Activated naive CD8-positive, alpha-beta T cell treated with anti-CD3 and anti-CD28 coated beads, Interleukin-2, amount 50 U/mL, for 16 hours (primary cell): Measurements from ENCODE around the gene IRAK1.

Experiments
- DNase-seq: peaks from one replicate; pipeline ENCODE4 v3.0.0-alpha.2; 2020; ENCODE audit warnings: low read depth, low spot score

The IRAK1 gene

DNA sequence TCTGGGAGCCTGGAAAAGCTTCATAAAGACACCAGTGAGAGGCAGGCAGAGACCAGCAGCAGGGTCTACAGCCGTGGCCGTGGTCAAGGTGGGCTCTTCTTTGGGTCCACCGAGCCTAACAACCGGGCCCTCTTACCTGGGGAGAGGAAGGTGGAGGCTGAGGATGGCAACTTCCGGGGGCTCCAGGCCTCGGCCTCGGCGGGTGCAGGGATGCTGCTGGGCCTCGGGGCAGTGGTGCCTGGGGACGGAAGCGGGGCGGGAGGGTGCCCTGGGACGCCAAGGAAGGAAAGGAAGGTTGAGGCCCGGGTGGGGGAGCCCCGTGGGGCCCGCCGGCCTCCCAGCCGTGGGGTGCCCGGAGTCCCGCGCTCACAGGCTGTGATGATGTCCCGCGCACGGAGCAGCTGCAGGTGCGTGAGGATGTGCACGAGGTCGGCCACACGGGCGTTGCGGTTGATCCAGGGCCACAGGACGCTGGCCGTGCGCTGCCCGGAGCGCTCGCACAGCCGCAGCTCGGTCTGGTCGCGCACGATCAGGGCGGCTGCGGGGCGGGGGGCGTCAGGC lies 561 bp downstream of the IRAK1 start:
- no peak for DNase-seq

DNA sequence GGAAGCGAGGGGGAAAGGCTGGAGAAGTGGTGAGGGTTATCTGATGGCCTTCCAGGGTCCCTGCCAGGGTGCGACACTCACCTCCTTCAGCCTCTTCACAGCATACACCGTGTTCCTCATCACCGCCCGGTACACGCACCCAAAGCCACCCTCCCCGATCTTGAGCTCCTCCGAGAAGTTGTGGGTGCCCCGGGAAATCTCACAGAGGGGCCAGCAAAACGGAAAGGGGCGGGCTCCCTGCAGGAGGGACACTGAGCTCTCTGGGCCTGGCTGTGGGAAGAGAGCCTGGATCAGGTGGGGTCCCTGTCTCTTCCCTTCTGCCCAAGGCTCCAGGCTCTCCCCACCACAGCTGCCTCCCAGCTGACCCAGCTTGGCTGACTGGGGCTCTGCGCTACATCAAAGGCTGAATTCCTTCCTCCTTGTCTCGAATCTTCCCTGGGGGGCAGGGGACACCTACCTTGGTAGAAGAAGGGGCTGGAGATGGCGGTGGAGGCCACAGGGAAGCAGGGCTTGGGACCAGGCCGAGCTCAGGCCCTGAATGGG lies 1.1 kb downstream of the IRAK1 start:
- DNase-seq, result no peak

DNA sequence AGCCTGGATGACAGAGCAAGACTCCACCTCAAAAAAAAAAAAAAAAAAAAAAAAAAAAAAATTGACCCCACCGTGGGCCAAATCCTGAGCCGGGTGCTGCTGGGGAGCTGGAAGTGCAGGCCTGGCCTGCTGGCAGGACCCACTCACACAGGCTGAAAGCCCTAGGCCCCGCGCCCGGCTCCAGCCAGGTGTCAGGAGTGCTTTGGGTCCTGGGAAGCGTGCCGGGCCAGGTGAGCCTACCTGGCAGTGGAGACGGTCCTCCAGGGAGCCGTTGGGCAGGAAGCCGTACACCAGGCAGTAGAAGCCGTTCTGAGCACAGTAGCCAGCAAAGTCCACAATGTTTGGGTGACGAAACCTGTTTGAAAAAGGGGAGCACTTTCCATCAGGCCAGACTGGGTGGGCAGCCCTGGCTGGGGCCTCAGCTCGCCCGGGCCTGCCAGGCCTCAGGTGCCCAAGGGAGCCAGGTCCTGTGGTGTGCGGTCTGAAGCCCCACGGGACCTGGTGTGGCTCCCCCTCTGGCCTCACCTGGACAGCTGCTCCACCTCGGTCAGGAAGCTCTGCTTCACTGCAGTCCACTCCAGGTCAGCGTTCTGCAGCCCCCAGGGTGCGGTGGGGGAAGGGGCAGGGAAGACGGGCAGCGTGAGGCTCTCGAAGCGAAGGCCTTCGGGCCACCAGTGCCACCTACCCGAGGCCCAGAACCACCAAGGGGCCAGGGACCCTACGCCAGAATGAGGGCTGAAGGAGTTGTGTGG lies 1.8 kb downstream of the IRAK1 start:
- no peak for DNase-seq

DNA sequence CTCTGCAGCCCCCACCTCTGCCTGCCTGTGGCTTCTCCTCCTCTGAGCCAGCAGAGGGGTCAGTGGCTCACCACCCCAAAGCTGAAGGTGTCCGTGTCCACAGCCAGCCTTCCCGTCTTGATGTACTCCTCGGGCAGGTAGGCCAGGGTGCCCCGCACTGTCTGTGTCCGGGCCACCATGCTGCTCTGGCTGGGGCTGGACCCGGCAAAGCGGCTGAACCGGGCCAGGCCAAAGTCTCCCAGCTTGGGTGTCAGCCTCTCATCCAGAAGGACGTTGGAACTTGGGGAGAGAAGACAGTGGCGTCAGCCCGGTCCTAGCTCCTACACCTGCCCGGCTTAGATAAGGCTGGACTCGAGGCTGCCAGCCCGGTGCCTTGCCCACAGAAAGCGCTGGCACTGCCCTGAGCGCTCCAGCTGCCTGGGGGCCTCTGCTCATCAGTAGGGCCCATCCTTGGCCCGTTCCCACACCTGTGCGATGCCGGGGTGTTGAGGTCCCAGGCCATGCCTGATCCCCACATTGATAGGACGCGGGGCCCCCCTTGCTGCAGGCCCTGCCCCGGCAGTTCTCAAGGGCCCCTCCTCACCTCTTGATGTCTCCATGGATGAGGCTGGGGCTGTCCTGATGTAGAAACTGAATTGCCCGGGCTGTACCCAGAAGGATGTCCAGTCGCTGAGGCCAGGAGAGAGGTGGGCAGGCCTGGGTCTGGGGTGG lies 3.2 kb downstream of the IRAK1 start:
- DNase-seq, result no peak

DNA sequence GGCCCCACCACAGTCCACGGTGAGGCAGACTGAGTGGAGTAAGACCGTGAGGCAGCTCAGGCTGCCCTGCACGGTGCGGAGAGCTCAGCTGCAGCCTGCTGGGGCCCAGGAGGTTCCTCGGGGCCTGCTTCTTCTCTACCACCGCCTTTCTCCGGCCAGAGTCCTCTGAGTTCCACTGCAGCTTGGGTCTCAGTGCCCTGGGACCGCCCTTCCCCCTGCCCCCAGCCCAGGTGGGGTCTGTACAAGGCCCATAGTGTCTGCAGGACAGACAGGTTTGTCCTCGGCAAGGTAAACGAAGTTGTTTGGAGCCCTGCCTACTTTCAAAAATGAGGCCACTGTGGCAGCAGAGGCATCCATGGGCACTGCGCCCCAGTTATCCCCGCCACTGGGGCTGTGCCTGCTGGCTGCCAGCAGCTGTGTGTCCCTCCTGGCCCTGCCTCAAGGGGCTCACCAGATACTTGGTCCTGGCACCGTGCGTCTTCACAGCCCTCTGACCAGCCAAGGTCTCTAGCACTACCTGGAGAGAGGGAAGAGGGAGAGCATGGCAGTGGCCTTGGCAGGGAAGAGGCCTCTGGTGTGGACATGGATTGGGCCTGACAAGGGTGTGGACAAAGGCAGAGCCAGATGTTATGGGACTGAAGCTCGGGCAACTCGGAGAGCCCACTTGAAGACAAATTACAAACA lies 4.0 kb downstream of the IRAK1 start:
- DNase-seq, result no peak

DNA sequence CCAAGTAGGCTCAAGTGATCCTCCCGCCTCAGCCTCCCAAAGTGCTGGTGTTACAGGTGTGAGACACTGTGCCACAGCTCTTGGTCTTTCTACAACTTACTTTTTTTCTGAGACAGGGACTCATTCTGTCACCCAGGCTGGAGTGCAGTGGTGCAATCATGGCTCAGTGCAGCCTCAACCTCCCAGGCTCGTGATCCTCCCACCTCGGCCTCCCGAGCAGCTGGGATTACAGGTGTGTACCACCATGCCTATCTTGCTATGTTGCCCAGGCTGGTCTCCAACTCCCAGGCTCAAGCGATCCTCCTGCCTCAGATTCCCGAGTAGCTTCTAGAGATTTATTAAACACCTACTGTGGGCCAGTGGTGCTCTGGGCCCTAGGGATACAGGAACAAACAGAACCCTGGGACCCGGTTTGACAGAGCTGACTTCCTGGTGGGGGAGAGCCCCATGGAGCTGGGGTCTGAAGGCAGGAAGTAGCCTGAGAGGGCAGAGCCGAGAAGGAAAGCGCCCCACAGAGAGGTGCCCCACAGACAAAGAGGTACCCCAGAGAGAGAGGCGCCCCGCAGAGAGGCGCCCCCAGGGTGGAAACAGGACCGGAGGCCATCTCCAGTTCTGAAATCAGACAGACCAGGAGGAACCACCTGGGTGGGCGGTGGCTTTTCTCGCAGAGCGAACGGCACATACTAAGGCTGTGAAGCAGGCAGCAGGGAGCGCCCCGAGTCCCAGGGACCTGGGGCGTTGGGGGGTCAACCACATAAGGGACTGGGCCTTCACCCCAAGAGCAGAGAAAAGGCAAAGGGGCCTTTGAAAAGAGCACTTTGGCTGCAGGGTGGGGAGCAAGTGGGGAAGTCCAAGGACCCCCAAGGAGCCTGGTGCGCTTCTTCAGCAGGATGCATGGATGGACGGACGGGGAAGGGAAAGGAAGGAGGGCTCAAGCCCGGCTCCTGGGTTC lies 5.0 kb downstream of the IRAK1 start:
- DNase-seq, result no peak

DNA sequence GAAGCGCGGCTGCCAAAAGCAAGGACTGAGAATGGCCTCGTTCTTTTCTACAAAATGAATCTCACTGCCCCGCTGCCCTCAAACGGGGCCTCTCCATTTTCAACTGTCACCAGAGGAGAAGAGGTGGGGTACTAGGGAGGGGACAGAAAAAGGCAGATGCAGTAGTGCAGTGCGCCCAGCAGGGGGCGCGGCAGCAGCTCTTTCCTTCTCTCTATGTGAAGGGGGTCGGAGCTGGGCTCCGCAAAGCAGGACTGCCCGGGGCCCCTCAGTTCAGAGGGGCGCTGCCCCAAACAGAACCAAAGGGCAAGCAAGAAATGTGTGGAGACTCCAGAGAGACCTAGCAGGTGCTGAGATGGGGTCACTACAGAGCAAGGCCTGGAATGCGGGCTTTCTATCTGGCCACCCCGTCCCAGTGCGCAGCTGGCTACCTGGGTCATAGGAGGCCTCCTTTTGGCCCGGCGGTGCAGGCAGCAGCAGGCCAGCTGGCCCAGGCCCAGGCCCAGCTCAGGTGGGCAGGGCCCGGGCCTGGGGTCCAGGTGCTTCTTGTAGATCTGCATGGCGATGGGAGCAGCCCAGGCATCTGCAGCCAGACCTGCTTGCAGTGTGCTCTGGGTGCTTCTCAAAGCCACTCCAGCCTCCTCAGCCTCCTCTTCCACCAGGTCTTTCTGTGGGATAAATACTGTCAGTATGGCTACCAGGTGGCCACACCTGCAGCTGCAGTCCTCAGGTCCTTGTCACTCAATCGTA lies 5.9 kb downstream of the IRAK1 start:
- DNase-seq, result no peak

DNA sequence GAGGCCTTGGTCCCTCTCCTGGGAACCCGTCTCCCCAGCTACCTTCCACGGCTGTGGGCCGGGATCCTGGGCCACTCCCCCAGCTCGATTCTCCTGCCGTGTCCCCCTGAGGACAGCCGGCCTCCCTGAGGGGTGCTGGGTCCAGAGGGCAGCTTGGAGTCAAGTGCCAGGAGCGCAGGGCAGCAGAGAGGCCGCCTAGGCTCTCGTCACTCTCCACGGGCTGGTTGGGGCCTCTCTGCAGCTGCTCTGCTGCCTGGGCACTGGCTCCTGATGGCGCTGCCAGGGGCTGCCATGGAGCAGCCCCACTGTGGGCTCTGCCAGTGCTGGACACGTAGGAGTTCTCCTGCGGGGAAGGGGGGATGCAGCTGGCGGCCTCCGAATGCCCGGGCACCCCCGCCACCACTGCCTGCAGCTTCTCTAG lies 6.7 kb downstream of the IRAK1 start:
- no peak for DNase-seq

DNA sequence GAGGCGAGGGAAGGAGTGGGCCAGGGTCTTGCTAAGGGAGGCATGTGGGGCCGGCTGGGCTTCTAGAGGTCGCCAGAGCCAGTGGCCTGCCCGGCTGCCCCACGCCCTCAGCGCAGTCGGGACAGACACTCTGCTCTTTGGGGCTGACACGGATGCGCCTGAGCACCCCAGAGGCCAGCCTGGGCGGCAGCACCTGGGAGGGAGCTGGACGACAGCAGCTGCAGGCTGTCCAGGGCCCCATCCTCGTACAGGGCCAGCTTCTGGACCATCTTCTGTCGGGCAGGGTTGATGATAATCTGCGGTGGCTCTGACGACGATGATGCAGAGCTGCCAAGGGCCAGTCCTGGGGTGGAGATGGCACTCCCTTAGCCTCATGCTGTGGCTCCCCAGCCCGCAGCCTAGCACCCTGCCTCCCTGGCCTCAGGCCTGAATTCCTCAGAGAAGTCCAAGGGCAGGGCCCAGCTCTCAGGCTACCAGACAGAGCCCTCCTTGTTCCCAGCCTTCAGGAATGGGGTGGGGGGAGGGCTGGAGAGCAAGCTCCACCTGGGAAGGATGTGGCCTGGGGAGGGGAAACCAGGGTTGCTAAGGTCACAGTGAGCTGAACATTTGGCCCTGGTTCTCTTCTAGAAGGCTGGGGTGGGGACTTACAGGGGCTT lies 7.2 kb downstream of the IRAK1 start:
- no peak for DNase-seq

DNA sequence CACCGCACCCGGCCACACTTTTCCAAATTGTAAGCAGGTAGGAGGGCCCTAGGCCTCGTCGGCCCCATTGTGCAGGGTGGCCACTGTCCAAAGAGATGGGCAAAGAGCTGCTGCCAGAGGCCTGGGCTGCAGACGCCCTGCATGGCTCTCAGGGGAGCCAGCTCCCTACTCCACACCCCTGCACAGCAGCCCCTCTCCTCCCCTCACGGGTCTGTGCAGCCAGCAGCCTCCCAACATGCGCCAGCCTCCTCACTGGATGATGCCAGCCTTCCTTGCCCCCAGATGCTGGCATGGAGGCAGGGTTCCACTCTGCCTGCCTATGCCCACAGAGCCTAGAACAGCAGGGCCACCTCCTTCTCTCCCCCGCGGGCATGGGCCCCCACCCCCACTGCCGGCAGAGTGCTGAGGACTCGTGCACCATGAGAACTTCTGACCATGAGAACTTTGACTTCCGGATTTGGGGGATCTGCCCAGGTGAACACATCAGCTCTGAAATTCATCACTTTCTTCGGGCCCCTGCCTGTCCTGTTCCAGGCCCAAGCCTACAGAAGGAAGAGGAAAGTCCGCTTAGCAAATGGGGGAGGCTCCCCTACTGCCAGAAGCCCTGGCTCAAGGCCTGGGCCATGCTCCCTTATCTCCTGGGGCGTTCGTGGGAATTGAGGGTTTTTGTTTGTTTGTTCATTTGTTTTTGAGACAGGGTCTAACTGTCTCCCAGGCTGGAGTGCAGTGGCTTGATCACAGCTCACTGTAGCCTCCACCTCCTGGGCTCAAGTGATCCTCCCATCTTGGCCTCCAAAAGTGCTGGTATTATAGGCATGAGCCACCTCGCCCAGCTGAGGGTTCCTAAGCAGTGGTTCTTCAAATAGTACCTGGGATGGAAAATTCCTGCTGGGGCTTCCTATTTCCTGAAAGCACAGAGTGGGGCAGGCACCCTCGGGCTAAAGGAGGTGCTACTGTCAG lies 8.0 kb downstream of the IRAK1 start:
- no peak for DNase-seq

DNA sequence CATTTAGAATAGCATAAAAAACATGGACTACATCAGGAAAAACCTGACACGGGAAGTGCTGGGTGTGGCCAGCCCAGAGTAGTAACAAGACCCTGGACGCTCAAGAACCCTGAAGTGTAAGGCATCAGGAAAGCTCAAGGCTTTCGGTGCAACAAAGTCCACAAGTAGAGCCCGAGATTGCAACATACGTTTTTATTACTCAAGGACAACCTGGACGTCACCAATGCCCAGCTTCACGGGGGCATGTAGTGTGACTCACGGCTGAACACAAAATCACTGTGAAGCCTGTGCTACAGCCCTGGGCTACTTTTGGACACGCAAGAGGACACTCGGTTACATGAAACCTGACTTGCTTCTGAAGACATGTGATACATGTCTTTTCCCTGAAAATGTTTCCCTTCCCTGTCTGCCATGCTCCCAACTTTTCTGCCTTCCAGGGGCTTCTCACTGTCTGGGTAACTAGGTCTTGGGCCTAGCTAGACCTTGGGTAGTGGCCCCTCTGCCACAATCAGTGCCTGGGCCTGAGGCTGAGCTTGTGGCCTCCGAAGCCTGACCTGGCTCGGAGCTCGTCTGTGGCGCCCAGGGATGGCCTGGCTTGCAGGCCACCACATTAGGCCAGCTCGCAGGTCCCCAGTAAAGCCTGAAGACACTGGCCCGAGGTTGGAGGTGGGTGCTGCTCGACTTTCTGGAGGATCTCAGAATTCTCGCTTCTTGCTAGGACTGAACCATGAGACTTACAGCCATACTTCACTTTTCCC lies 9.2 kb downstream of the IRAK1 start:
- DNase-seq, result no peak

DNA sequence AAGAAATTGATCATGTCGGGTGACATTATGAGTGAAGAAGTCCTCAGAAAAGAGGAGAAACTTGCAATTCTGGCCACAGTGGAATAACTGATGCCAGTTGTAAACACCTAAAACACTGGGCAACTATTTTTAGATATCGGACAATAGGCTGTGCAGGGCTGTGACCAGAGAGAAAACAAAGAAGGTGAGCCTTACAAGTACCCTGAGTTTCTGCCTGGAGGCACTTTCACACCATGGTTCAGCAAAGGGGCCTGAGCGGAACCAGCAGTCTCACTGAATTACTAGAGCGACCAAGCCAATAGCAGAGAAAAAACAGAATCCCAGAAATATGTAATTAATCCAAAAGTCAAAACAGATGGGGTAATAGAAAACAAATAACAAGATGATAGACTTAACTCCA lies 11.2 kb downstream of the IRAK1 start:
- no peak for DNase-seq

DNA sequence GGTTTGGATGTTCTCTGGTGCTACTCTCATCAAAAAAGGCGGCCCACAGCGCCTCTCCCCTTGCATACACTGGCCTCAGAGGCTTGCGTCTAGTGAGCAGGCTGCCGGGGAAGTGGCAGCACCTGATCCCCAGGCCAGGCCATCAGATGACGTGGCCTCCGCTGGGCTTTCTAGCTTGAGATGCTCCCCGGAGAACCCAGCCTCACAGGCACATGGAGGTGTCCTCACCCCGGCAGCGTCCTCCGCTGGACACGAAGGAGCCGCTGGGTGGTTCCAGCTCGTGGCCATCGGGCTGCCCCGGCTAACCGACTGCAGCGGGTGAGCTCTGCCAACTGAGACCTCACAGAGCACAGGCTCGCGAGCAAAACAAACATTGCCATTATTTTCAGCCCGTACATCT lies 12.8 kb downstream of the IRAK1 start:
- DNase-seq, result no peak

DNA sequence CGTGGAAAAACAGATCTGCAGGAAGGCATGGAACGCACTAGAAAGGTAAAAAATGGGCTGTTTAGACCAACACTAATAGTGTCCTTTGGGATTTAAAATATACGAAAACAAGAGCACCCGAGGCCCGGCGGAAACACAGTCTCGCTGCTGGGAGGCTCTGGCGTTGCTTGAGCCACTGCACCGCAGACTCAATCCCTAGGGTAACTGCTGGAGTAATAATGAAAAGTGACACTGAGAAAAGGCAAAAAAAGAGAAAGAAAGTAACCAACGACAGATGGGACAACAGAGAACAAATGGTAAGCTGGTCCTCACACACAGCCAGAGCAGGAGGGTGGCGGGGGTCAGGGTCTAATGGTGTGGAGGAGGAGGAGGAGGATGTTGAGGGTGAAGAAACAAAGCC lies 15.4 kb downstream of the IRAK1 start:
- no peak for DNase-seq

DNA sequence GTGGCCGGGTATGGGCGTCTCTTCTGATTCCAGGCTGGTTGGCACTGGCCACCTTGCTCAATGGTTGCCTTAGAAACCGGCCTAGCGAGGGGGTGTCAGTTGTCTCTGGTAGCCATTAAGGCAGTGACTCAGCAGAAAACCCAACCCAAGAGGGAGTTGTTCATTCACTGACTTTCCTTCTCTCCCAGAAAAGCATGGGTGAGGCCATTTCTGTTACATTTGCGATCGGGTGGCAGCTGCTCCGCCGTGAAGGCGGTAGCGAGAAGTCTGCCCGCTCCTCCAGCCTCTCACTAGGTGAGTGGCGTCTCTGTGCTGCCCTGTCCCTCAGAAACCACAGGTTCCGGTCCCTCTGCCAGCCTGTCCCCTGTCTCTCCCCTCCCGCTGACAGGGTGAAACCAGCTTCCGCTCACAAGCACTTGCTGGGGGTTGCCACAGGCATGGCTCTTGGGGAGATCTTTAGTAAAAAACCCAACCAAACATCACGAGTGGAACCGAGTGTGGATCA lies 17.4 kb downstream of the IRAK1 start:
- no peak for DNase-seq

DNA sequence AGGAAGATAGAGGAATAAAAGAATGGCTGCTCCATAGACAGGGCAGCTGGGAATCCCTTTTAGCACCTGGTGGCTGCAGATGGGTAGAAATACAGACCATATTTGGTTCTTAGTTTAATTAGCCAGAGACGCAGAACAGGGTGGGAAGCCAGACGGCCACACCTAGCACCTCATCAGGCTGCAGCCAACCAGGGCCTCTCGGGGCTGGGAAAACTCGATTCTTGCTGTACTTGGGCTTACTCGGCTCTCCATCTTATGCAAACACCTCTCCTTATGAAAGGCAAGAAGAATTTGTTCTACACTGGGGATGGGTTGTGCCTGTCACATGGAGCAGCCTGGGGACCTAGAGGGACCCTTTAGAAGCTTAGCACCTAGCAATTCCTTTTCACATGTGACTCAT lies 19.7 kb downstream of the IRAK1 start:
- no peak for DNase-seq

DNA sequence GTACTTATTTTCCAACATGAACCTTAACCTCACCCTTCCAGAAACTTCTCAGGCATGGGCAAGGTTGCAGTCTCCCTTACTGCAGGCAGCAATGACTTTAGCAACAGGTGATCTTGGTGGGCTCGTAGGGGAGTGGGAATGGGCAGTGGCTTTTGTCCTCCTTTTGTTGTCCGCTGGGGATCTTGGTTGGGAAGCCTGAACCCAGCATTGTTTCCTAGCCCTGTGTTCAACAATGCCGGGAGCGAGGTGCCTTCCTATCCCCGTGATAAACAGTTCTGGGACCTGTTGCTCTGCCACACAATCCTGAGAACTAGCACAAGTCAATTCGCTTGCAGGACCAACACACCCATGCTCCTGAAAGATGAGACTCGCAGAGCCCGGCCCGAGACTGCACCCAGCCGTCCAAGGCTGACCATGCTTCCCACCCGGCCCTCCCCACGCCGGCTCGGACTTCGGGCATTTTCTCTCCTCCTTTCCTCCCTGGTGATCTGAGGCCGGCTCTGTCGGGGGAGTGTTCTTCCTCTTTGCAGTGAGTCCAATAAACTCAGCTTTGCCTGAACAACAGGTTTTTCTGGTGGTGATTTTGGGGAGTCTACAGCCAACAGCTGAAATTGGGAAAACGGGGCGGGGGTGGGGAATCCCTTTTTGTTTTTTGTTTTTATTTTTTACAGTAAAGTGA lies 20.2 kb downstream of the IRAK1 start:
- no peak for DNase-seq
